Testis (tissue), 2 donors: Measurements from ENCODE around the gene PRKG1.

Experiments used
- POLR2A ChIP-seq: fragments of 450-650 bp; IDR thresholded peaks from one replicate; pipeline ENCODE4 v1.6.1; 2017; ENCODE audit warnings: antibody characterized with exemption, mild to moderate bottlenecking, moderate library complexity
- TF ChIP-seq, protein P1 (sequence below), 3 experiments: fragments of 450-650 bp in 2 of 3; fragments of 200-600 bp in 1 of 3; sonication (generic) in 1 of 3; IDR thresholded peaks; one replicate each; pipeline ENCODE4 v1.5.1; 2016 to 2019; ENCODE audit warnings: antibody characterized with exemption in 3 of 3, mild to moderate bottlenecking in 2 of 3, moderate library complexity in 1 of 3

DNA sequence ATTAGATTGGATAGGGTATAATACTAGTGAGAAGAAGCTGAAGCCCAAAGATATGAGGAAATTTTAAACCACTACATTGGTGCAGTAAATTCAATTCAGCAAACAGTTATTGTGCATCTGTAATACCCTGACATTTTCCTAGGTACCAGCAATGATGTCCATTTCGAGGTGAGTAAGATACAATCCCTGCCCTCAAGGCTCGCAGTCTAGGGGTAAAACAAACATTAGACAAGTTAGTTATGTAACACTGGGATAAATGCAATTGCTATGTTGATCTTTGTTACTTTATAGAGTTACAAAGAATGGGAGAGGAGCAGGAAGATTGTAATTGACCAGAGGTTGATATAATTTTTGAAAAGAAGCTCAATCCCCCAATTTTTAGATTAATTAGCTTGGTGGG lies 168.1 kb downstream of the PRKG1 start:
- TF ChIP-seq, protein P1, sequence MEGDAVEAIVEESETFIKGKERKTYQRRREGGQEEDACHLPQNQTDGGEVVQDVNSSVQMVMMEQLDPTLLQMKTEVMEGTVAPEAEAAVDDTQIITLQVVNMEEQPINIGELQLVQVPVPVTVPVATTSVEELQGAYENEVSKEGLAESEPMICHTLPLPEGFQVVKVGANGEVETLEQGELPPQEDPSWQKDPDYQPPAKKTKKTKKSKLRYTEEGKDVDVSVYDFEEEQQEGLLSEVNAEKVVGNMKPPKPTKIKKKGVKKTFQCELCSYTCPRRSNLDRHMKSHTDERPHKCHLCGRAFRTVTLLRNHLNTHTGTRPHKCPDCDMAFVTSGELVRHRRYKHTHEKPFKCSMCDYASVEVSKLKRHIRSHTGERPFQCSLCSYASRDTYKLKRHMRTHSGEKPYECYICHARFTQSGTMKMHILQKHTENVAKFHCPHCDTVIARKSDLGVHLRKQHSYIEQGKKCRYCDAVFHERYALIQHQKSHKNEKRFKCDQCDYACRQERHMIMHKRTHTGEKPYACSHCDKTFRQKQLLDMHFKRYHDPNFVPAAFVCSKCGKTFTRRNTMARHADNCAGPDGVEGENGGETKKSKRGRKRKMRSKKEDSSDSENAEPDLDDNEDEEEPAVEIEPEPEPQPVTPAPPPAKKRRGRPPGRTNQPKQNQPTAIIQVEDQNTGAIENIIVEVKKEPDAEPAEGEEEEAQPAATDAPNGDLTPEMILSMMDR (IDR thresholded peaks at IDR 0.05), result no peak
- no peak for TF ChIP-seq POLR2A
